HepG2 (cell line): ENCODE measurements around the gene PPM1F. TPM values are rescaled to one million over a fixed set of nuclear protein-coding genes. Genes with fewer than 3 reads are reported as not detected.

Experiments
- HNRNPLL ChIP-seq: fragments of 200-400 bp; formaldehyde crosslinking; IDR thresholded peaks from 2 replicates; pipeline ENCODE4 v1.6.1; 2017; ENCODE audit warnings: mild to moderate bottlenecking, low read depth, low read length; ENCODE audit not compliant: poor library complexity, severe bottlenecking
- HOMEZ ChIP-seq: IDR thresholded peaks from 2 replicates; pipeline ENCODE4 v1.6.1; 2016; ENCODE audit warnings: low read depth
- JDP2 ChIP-seq: sonication (generic); formaldehyde crosslinking; IDR thresholded peaks from 2 replicates; pipeline ENCODE4 v1.8.1; 2022; ENCODE audit warnings: missing genetic modification reagents, borderline replicate concordance
- MBNL3 ChIP-seq: fragments of 250-450 bp; sonication (Bioruptor Pico); conservative IDR thresholded peaks from 2 replicates; pipeline ENCODE4 v1.8.0; 2022; ENCODE audit warnings: mild to moderate bottlenecking, inconsistent platforms
- SALL2 ChIP-seq: sonication (generic); formaldehyde crosslinking; IDR thresholded peaks from 2 replicates; pipeline ENCODE4 v1.8.1; 2023; ENCODE audit warnings: mild to moderate bottlenecking, missing genetic modification reagents, inconsistent platforms
- SIX1 ChIP-seq: sonication (generic); formaldehyde crosslinking; IDR thresholded peaks from 2 replicates; pipeline ENCODE4 v1.4.0; 2020; ENCODE audit warnings: missing genetic modification reagents, borderline replicate concordance
- XRCC5 ChIP-seq: fragments of 200-400 bp; formaldehyde crosslinking; optimal IDR thresholded peaks from 2 replicates; pipeline ENCODE3; 2017; ENCODE audit warnings: mild to moderate bottlenecking, low read length
- ZBTB10 ChIP-seq: sonication (generic); formaldehyde crosslinking; IDR thresholded peaks from 2 replicates; pipeline ENCODE4 v1.4.0; 2020; ENCODE audit warnings: missing genetic modification reagents, borderline replicate concordance
- ZHX2 ChIP-seq, 2 experiments: sonication (generic) in 1 of 2; formaldehyde crosslinking in 1 of 2; IDR thresholded peaks; 2 replicates each; pipeline versions ENCODE4 v1.6.1 to v1.9.0; 2014 to 2022; ENCODE audit warnings: antibody characterized with exemption in 1 of 2, borderline replicate concordance in 1 of 2, inconsistent platforms in 1 of 2, low read depth in 1 of 2, missing genetic modification reagents in 1 of 2
- ZNF746 ChIP-seq: sonication (generic); formaldehyde crosslinking; IDR thresholded peaks from 2 replicates; pipeline ENCODE4 v1.8.0; 2022; ENCODE audit warnings: mild to moderate bottlenecking, missing genetic modification reagents
- ZNF773 ChIP-seq: sonication (generic); formaldehyde crosslinking; IDR thresholded peaks from 2 replicates; pipeline ENCODE4 v1.4.0; 2020; ENCODE audit warnings: missing genetic modification reagents, borderline replicate concordance
- polyA plus RNA-seq, 8 experiments: library from polyadenylated mRNA; depleted of rRNA in 3 of 8; stranded (reverse) in 7 of 8; unstranded in 1 of 8; fragments of >200 nt; fragmentation: Illumina TruSeq in 4 of 8; extraction: Trizol in 4 of 8; gene quantifications; 2 replicates each; pipeline versions ENCODE4 v1.2.1 to v1.2.3, GENCODE V29; 2011 to 2016; ENCODE audit warnings: low read depth in 4 of 8, missing spikeins in 1 of 8, mixed read lengths in 1 of 8; ENCODE audit not compliant: insufficient read depth in 1 of 8
- total RNA-seq, 5 experiments: library from RNA; depleted of rRNA; stranded (reverse); fragments of >200 nt; fragmentation: Illumina TruSeq; extraction: Trizol; gene quantifications; 2 replicates each; pipeline ENCODE4 v1.2.3, GENCODE V29; 2016; ENCODE audit warnings: low read depth in 1 of 5
- TF ChIP-seq, protein P1 (sequence below): sonication (generic); formaldehyde crosslinking; IDR thresholded peaks from 2 replicates; pipeline ENCODE4 v1.5.1; 2020; ENCODE audit warnings: mild to moderate bottlenecking, missing genetic modification reagents

PPM1F gene
- total and polyA plus RNA-seq, 2 of the 13 experiments (the other 11 are each of a cell fraction or from before 2014, with no cell fraction given), result 11.0 to 19.6 TPM

DNA sequence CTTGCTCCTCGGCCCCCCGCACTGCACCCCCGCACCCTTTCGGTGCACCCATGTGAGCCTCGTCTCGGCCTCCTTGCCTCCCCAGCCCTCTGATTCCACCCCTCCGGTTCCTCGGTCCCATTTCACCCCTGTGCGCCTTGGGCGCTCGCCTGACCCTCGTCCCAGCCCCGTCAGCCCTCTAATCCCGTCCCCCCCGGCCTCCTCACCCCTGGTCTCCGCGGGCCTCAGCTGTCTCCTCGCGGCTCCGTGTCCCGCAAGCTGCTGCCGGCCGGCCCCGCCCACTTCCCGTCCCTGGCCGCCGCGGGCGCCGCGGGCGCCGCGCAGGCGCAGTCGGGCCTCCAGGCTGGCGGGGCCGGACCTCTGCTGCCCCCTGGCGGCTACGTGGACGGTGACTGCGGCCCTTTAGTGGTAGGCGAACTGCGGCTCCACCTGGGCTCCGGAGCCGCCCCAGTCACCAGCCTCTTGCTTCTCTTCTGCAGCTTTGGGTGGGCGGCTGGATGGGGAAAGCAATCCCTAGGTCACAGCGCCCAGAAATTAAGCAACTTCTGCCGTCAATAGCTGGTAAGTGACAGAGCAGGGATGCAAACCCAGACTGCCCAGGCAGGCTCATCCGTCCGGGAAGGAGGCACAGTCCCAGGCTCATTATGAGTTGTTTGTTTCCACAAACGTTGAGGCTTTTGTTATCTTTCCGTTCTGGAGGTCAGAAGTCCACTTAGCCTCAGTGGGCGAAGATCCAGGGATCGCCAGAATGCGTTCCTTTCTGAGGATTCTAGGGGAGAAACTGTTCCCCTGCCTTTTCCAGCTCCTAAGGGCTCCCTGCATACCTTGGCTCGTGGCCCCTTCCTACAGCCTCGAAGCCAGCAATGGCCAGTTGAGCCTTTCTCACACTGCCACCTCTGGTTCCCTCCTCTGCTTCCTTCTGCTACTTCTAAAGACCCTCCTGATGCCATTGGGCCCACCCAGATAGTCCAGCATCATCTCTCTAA is at the start of gene PPM1F (continued):
- TF ChIP-seq ZBTB10 (CRISPR knock-in tag) (0 out of 2 replicates have a peak, but pooled peaks have one; percentile 49), HNRNPLL (peak; percentile 70), ZNF773 (0 out of 2 replicates have a peak, but pooled peaks have one; percentile 21), XRCC5 (peak; percentile 86), SIX1 (CRISPR knock-in tag) (no peak), HOMEZ (CRISPR knock-in tag) (no peak), MBNL3 (no peak), SALL2 (0 out of 2 replicates have a peak, but pooled peaks have one; percentile 24), JDP2 (CRISPR knock-in tag) (no peak), ZNF746 (no peak; the same call in 1 of the 2 replicates), ZHX2 (IDR thresholded peaks at IDR 0.05; ENCODE audit: low read depth) (no peak), ZHX2 (CRISPR knock-in tag; IDR thresholded peaks at IDR 0.05; ENCODE audit: borderline replicate concordance) (0 out of 2 replicates have a peak, but pooled peaks have one; percentile 43)
- TF ChIP-seq, protein P1, sequence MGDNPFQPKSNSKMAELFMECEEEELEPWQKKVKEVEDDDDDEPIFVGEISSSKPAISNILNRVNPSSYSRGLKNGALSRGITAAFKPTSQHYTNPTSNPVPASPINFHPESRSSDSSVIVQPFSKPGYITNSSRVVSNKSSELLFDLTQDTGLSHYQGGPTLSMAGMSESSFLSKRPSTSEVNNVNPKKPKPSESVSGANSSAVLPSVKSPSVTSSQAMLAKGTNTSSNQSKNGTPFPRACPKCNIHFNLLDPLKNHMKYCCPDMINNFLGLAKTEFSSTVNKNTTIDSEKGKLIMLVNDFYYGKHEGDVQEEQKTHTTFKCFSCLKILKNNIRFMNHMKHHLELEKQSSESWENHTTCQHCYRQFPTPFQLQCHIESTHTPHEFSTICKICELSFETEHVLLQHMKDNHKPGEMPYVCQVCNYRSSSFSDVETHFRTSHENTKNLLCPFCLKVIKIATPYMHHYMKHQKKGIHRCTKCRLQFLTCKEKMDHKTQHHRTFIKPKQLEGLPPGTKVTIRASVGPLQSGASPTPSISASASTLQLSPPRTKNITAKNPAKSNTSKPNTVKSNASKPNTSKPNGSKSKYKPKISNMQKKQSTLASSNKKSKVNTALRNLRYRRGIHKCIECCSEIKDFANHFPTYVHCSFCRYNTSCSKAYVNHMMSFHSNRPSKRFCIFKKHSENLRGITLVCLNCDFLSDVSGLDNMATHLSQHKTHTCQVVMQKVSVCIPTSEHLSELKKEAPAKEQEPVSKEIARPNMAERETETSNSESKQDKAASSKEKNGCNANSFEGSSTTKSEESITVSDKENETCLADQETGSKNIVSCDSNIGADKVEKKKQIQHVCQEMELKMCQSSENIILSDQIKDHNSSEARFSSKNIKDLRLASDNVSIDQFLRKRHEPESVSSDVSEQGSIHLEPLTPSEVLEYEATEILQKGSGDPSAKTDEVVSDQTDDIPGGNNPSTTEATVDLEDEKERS, result peak; percentile 78; the same call in 1 of the 2 replicates
